WTC11 (cell line): ENCODE results near the gene UQCC2. TPM values are rescaled to one million over a fixed set of nuclear protein-coding genes. Genes with fewer than 3 reads are reported as not detected.

ENCODE experiments used
- ATAC-seq: fragments of 200-7000 bp; cut with Tn5 transposase; 2 replicates; pipeline ENCODE4 v1.10.0; 2021; ENCODE audit warnings: mild to moderate bottlenecking, moderate library complexity
- CTCF ChIA-PET: fragments of 300-600 bp; sonication (Branson Sonifier 250); formaldehyde crosslinking; loops from one replicate; lab custom pipeline; 2021; ENCODE audit warnings: antibody characterized with exemption; lab: Charles Lee
- POLR2A ChIA-PET: fragments of 350-600 bp; sonication (Branson Sonifier 250); formaldehyde crosslinking; loops from one replicate; lab custom pipeline; 2021; ENCODE audit warnings: antibody characterized with exemption; lab: Charles Lee
- DNase-seq: peaks from one replicate; pipeline ENCODE4 v3.0.0; 2021; ENCODE audit warnings: low spot score
- H3K27ac Mint-ChIP-seq: 2 replicates; pipeline ENCODE4 v1.8.0; 2021; ENCODE audit warnings: mixed read lengths
- H3K27me3 Mint-ChIP-seq: 2 replicates; pipeline ENCODE4 v1.8.0; 2021; ENCODE audit warnings: low read depth, mild to moderate bottlenecking, moderate library complexity, mixed read lengths
- H3K36me3 Mint-ChIP-seq: 2 replicates; pipeline ENCODE4 v1.8.0; 2021; ENCODE audit warnings: mixed read lengths
- H3K4me1 Mint-ChIP-seq: 2 replicates; pipeline ENCODE4 v1.8.0; 2022; ENCODE audit warnings: mixed read lengths
- H3K4me3 Mint-ChIP-seq: 2 replicates; pipeline ENCODE4 v1.8.0; 2021; ENCODE audit warnings: mild to moderate bottlenecking, moderate library complexity, mixed read lengths
- H3K9me3 Mint-ChIP-seq: 2 replicates; pipeline ENCODE4 v1.8.0; 2021; ENCODE audit warnings: mixed read lengths
- ESRRA ChIP-seq: sonication (generic); formaldehyde crosslinking; IDR thresholded peaks from 2 replicates; pipeline ENCODE4 v1.8.1; 2022; ENCODE audit warnings: mild to moderate bottlenecking, missing genetic modification reagents, borderline replicate concordance
- ETV6 ChIP-seq: sonication (generic); formaldehyde crosslinking; IDR thresholded peaks from 2 replicates; pipeline ENCODE4 v1.8.1; 2022; ENCODE audit warnings: mild to moderate bottlenecking, missing genetic modification reagents
- FOXJ3 ChIP-seq: sonication (generic); formaldehyde crosslinking; IDR thresholded peaks from 2 replicates; pipeline ENCODE4 v1.9.0; 2021; ENCODE audit warnings: missing genetic modification reagents, mild to moderate bottlenecking, borderline replicate concordance
- IRF2 ChIP-seq: sonication (generic); formaldehyde crosslinking; IDR thresholded peaks from 2 replicates; pipeline ENCODE4 v1.8.0; 2022; ENCODE audit warnings: low read depth, missing genetic modification reagents, borderline replicate concordance
- SMAD3 ChIP-seq: sonication (generic); formaldehyde crosslinking; IDR thresholded peaks from 2 replicates; pipeline ENCODE4 v1.8.0; 2022; ENCODE audit warnings: missing genetic modification reagents, mild to moderate bottlenecking, borderline replicate concordance
- ZNF232 ChIP-seq: sonication (generic); formaldehyde crosslinking; IDR thresholded peaks from 2 replicates; pipeline ENCODE4 v1.8.0; 2022; ENCODE audit warnings: mild to moderate bottlenecking, missing genetic modification reagents
- ZNF317 ChIP-seq: sonication (generic); formaldehyde crosslinking; IDR thresholded peaks from 2 replicates; pipeline ENCODE4 v1.8.1; 2023; ENCODE audit warnings: low read depth, mild to moderate bottlenecking, moderate library complexity, missing genetic modification reagents, borderline replicate concordance
- ZNF416 ChIP-seq: fragments of 250-450 bp; sonication (Bioruptor Pico); IDR thresholded peaks from 2 replicates; pipeline ENCODE4 v1.9.0; 2021; ENCODE audit warnings: mild to moderate bottlenecking, inconsistent platforms
- ZNF423 ChIP-seq: fragments of 250-450 bp; sonication (Bioruptor Pico); IDR thresholded peaks from 2 replicates; pipeline ENCODE4 v2.1.2; 2022; ENCODE audit warnings: mild to moderate bottlenecking, moderate library complexity
- total RNA-seq: library from RNA; stranded (reverse); gene quantifications from 3 replicates; pipeline ENCODE4 v1.2.3, GENCODE V29; 2021
- TF ChIP-seq, protein P1 (sequence below): fragments of 250-450 bp; sonication (Bioruptor Pico); IDR thresholded peaks from 2 replicates; pipeline ENCODE4 v2.1.2; 2022; ENCODE audit warnings: mild to moderate bottlenecking, moderate library complexity
- TF ChIP-seq, protein P2 (sequence below): sonication (generic); formaldehyde crosslinking; IDR thresholded peaks from 2 replicates; pipeline ENCODE4 v1.8.1; 2023; ENCODE audit warnings: mild to moderate bottlenecking, missing genetic modification reagents
- TF ChIP-seq, protein P3 (sequence below): sonication (generic); formaldehyde crosslinking; IDR thresholded peaks from 2 replicates; pipeline ENCODE4 v1.8.0; 2023; ENCODE audit warnings: missing genetic modification reagents
- TF ChIP-seq, protein P4 (sequence below): sonication (generic); formaldehyde crosslinking; IDR thresholded peaks from 2 replicates; pipeline ENCODE4 v1.8.1; 2023; ENCODE audit warnings: mild to moderate bottlenecking, missing genetic modification reagents, borderline replicate concordance
- TF ChIP-seq, protein P5 (sequence below): fragments of 250-450 bp; sonication (Bioruptor Pico); IDR thresholded peaks from 2 replicates; pipeline ENCODE4 v1.8.0; 2021; ENCODE audit warnings: mild to moderate bottlenecking
- TF ChIP-seq, protein P6 (sequence below): sonication (generic); formaldehyde crosslinking; IDR thresholded peaks from 2 replicates; pipeline ENCODE4 v1.8.1; 2022; ENCODE audit warnings: missing genetic modification reagents, borderline replicate concordance

The UQCC2 gene
- total RNA-seq, 1 experiment from 2014 or later, result 65.8 TPM

DNA sequence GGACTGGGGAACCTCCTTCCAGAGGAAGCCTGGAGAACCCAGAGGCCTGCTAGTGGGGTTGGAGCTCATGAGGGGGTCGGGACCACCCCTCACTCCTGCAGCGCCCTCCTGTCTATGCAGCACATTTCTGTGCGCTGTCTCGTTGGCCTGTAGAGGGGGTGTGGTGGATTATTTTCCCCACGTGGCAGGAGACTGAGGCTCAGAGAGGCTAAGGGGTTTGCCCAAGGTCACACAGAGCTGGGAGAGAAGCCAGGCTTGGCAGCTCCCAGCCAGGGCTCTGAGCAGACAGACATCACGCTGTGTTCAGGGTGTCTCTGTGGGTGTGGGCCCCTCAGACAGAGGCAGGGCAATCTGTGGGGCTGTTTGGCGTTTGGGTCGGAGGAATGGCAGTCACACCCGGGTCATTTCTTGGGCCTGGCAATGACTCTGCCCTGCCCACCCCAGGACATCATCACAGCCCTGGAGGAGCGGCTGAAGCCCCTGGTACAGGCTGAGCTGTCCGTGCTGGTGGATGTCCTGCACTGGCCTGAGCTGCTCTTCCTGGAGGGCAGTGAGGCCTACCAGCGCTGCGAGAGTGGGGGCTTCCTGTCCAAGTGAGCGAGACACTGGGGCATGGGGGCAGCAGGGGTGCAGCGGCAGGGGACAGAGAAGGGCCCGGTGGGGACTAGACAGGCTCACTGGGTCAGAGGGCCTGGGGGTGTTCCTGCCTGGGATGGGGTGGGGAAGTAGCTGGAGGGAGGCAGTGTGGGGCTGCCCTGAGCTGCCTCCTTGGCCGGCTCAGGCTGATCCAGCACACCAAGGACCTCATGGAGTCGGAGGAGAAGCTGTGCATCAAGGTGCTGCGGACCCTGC, 27.7 kb downstream of the UQCC2 start (continued):
- TF ChIP-seq, protein P1, sequence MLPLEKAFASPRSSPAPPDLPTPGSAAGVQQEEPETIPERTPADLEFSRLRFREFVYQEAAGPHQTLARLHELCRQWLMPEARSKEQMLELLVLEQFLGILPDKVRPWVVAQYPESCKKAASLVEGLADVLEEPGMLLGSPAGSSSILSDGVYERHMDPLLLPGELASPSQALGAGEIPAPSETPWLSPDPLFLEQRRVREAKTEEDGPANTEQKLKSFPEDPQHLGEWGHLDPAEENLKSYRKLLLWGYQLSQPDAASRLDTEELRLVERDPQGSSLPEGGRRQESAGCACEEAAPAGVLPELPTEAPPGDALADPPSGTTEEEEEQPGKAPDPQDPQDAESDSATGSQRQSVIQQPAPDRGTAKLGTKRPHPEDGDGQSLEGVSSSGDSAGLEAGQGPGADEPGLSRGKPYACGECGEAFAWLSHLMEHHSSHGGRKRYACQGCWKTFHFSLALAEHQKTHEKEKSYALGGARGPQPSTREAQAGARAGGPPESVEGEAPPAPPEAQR (CRISPR knock-in tag), result no peak
- TF ChIP-seq ZNF317 (CRISPR knock-in tag), result no peak

DNA sequence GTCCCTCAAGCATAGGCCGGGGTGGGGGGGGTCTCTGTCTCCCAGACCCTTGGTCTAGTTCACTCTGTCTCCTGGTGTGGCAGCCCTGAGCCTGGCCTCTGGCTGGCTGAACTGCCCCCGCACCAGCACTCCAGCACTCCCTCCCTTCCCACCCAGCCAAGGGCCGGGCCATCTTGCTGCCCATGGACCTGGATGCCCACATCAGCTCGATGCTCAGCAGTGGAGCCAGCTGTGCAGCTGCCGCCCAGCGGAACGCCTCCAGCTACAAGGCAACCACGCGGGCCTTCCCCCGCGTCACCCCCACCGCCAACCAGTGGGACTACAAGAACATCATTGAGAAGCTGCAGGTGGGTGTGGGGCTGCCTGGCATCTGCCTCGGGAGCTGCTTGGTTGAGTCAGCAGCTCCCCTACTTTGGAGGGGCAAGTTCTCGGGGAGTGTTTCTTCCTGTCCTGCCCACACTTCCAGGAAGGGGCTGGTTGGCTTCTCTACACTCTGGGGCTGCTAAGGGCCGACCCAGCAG, 28.4 kb downstream of the UQCC2 start:
- no peaks in the 10 kb centered on the region for H3K9me3 Mint-ChIP-seq
- DNase-seq (no peak), ATAC-seq (no peak)
- TF ChIP-seq, protein P2, sequence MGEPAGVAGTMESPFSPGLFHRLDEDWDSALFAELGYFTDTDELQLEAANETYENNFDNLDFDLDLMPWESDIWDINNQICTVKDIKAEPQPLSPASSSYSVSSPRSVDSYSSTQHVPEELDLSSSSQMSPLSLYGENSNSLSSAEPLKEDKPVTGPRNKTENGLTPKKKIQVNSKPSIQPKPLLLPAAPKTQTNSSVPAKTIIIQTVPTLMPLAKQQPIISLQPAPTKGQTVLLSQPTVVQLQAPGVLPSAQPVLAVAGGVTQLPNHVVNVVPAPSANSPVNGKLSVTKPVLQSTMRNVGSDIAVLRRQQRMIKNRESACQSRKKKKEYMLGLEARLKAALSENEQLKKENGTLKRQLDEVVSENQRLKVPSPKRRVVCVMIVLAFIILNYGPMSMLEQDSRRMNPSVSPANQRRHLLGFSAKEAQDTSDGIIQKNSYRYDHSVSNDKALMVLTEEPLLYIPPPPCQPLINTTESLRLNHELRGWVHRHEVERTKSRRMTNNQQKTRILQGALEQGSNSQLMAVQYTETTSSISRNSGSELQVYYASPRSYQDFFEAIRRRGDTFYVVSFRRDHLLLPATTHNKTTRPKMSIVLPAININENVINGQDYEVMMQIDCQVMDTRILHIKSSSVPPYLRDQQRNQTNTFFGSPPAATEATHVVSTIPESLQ, result no peak
- TF ChIP-seq IRF2 (CRISPR knock-in tag), result no peak
- no peaks in the 10 kb centered on the region for H3K27me3 Mint-ChIP-seq
- peaks cover 54% of the 10 kb centered on the region for H3K36me3 Mint-ChIP-seq
- no peaks in the 10 kb centered on the region for H3K4me1 Mint-ChIP-seq
- no peak overlapping the region for H3K4me3 Mint-ChIP-seq
- CTCF ChIA-PET, result interaction anchor here (0.8 to 2.8 kb wide), 2 partner anchors 17 to 19 kb away, joined by 3 to 9 read pairs; no protein-coding TSS in a partner anchor
- POLR2A ChIA-PET, result no interaction called here
- no peak overlapping the region for H3K27ac Mint-ChIP-seq

DNA sequence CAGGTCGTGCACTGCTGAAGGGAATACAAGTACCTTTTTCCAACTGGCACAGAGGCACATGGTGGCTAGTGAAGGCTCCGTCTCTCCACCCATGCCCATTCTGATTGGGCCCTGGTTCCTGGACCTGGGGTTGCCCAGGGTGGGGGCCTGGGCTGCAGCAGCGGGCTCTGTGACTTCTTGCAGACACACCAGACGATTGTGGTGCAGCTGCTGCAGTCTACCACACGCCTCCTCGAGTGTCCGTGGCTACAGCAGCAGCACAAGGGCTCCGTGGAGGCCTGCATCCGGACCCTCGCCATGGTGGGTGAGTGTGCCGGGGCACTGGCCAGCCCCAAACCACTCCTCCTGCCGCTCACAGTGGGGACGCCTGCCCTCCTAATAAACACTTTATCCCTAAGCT, 29.2 kb downstream of the UQCC2 start:
- CTCF ChIA-PET, result interaction anchor here (2.8 kb wide), 1 partner anchor 18 kb away, joined by 9 read pairs; no protein-coding TSS in a partner anchor
- no peaks in the 10 kb centered on the region for H3K4me1 Mint-ChIP-seq

More for the DNA sequence above, 29.2 kb downstream of the UQCC2 start:
- DNase-seq (no peak), ATAC-seq (no peak)
- Mint-ChIP-seq H3K9me3 (no peaks in the 10 kb centered on the region), H3K36me3 (peaks cover 56% of the 10 kb centered on the region), H3K4me3 (no peak overlapping the region), H3K27ac (no peak overlapping the region), H3K27me3 (no peaks in the 10 kb centered on the region)
- POLR2A ChIA-PET, result no interaction called here
- TF ChIP-seq, protein P3, sequence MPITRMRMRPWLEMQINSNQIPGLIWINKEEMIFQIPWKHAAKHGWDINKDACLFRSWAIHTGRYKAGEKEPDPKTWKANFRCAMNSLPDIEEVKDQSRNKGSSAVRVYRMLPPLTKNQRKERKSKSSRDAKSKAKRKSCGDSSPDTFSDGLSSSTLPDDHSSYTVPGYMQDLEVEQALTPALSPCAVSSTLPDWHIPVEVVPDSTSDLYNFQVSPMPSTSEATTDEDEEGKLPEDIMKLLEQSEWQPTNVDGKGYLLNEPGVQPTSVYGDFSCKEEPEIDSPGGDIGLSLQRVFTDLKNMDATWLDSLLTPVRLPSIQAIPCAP, result no peak
- no peak for TF ChIP-seq ZNF423 (CRISPR knock-in tag)
- TF ChIP-seq ETV6 (CRISPR knock-in tag), result no peak
- no peak for TF ChIP-seq SMAD3
- no peak for TF ChIP-seq ESRRA (CRISPR knock-in tag)
- TF ChIP-seq ZNF232 (CRISPR knock-in tag), result no peak
- TF ChIP-seq, protein P4, sequence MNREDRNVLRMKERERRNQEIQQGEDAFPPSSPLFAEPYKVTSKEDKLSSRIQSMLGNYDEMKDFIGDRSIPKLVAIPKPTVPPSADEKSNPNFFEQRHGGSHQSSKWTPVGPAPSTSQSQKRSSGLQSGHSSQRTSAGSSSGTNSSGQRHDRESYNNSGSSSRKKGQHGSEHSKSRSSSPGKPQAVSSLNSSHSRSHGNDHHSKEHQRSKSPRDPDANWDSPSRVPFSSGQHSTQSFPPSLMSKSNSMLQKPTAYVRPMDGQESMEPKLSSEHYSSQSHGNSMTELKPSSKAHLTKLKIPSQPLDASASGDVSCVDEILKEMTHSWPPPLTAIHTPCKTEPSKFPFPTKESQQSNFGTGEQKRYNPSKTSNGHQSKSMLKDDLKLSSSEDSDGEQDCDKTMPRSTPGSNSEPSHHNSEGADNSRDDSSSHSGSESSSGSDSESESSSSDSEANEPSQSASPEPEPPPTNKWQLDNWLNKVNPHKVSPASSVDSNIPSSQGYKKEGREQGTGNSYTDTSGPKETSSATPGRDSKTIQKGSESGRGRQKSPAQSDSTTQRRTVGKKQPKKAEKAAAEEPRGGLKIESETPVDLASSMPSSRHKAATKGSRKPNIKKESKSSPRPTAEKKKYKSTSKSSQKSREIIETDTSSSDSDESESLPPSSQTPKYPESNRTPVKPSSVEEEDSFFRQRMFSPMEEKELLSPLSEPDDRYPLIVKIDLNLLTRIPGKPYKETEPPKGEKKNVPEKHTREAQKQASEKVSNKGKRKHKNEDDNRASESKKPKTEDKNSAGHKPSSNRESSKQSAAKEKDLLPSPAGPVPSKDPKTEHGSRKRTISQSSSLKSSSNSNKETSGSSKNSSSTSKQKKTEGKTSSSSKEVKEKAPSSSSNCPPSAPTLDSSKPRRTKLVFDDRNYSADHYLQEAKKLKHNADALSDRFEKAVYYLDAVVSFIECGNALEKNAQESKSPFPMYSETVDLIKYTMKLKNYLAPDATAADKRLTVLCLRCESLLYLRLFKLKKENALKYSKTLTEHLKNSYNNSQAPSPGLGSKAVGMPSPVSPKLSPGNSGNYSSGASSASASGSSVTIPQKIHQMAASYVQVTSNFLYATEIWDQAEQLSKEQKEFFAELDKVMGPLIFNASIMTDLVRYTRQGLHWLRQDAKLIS (CRISPR knock-in tag), result no peak
- TF ChIP-seq, protein P2, result no peak
- TF ChIP-seq, protein P5, sequence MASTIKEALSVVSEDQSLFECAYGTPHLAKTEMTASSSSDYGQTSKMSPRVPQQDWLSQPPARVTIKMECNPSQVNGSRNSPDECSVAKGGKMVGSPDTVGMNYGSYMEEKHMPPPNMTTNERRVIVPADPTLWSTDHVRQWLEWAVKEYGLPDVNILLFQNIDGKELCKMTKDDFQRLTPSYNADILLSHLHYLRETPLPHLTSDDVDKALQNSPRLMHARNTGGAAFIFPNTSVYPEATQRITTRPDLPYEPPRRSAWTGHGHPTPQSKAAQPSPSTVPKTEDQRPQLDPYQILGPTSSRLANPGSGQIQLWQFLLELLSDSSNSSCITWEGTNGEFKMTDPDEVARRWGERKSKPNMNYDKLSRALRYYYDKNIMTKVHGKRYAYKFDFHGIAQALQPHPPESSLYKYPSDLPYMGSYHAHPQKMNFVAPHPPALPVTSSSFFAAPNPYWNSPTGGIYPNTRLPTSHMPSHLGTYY (CRISPR knock-in tag), result no peak
- no peak for TF ChIP-seq ZNF416 (CRISPR knock-in tag)
- TF ChIP-seq FOXJ3 (CRISPR knock-in tag), result no peak
- TF ChIP-seq, protein P6, sequence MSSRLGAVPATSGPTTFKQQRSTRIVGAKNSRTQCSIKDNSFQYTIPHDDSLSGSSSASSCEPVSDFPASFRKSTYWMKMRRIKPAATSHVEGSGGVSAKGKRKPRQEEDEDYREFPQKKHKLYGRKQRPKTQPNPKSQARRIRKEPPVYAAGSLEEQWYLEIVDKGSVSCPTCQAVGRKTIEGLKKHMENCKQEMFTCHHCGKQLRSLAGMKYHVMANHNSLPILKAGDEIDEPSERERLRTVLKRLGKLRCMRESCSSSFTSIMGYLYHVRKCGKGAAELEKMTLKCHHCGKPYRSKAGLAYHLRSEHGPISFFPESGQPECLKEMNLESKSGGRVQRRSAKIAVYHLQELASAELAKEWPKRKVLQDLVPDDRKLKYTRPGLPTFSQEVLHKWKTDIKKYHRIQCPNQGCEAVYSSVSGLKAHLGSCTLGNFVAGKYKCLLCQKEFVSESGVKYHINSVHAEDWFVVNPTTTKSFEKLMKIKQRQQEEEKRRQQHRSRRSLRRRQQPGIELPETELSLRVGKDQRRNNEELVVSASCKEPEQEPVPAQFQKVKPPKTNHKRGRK (CRISPR knock-in tag), result no peak
